OCI-M2 (cell line): ENCODE results near the gene KLF9.
"Not testable (repeated sequence)": the region's sequence is repeated elsewhere in the genome, so short reads cannot be mapped to it uniquely, and the experiment has no call there.

Source experiments
- DNase-seq: peaks from one replicate; lab custom pipeline; 2025; ENCODE audit not compliant: unreplicated experiment; lab: John Stamatoyannopoulos, UW

The KLF9 gene

GRCh38 chr9:70405808-70406433 is 8.5 kb downstream of the KLF9 start:
- DNase-seq, result no peak

- no peak for DNase-seq
Observed at GRCh38 chr9:70404261-70404660, 10.2 kb downstream of the KLF9 start.

- DNase-seq, result no peak
Observed at GRCh38 chr9:70403618-70404025, 10.8 kb downstream of the KLF9 start.

- DNase-seq, result no peak
Observed at GRCh38 chr9:70403166-70403565, 11.3 kb downstream of the KLF9 start.

- DNase-seq, result no peak
Observed at GRCh38 chr9:70402213-70402612, 12.2 kb downstream of the KLF9 start.

- not testable (repeated sequence) for DNase-seq
Observed at GRCh38 chr9:70401241-70401640, 13.2 kb downstream of the KLF9 start.

- DNase-seq, result no peak
Observed at GRCh38 chr9:70400107-70400892, 14.2 kb downstream of the KLF9 start.

- no peak for DNase-seq
Observed at GRCh38 chr9:70399141-70399540, 15.3 kb downstream of the KLF9 start.

- peak; percentile 25 for DNase-seq
Observed at GRCh38 chr9:70398145-70398556, 16.3 kb downstream of the KLF9 start.

GRCh38 chr9:70395652-70396051 is 18.8 kb downstream of the KLF9 start:
- no peak for DNase-seq

- DNase-seq, result no peak
Observed at GRCh38 chr9:70392850-70393249, 21.6 kb downstream of the KLF9 start.

- no peak for DNase-seq
Observed at GRCh38 chr9:70392189-70392588, 22.3 kb downstream of the KLF9 start.

GRCh38 chr9:70390933-70391341 is 23.5 kb downstream of the KLF9 start:
- no peak for DNase-seq

- DNase-seq, result no peak
Observed at GRCh38 chr9:70389621-70390266, 24.7 kb downstream of the KLF9 start.

GRCh38 chr9:70389188-70389587 is 25.3 kb downstream of the KLF9 start:
- no peak for DNase-seq

- DNase-seq, result no peak
Observed at GRCh38 chr9:70387663-70388062, 26.8 kb downstream of the KLF9 start.

- no peak for DNase-seq
Observed at GRCh38 chr9:70385426-70385825, 29.0 kb downstream of the KLF9 start.

GRCh38 chr9:70382709-70383605 is 31.5 kb downstream of the KLF9 start:
- DNase-seq, result no peak

- DNase-seq, result no peak
Observed at GRCh38 chr9:70382046-70382708, 32.3 kb downstream of the KLF9 start.

- DNase-seq, result no peak
Observed at GRCh38 chr9:70374962-70375618, 39.4 kb downstream of the KLF9 start.
